Stimulated activated CD8-positive, alpha-beta memory T cell treated with anti-CD3 and anti-CD28 coated beads, Interleukin-4, amount 100 ng/mL, for 4 hours (primary cell): ENCODE measurements around the gene ABCA8.

Experiments used
- DNase-seq, 2 donors: peaks; one replicate each; pipeline ENCODE4 v3.0.0-alpha.2; 2020; ENCODE audit warnings: low read depth in 2 of 2, low spot score in 1 of 2

ABCA8 gene

GRCh38 chr17:68943123-68943811 lies 11.9 kb downstream of the ABCA8 start:
- no peak for DNase-seq

- no peak for DNase-seq
These were observed 12.8 kb downstream of the ABCA8 start for GRCh38 chr17:68942389-68942788.

DNA sequence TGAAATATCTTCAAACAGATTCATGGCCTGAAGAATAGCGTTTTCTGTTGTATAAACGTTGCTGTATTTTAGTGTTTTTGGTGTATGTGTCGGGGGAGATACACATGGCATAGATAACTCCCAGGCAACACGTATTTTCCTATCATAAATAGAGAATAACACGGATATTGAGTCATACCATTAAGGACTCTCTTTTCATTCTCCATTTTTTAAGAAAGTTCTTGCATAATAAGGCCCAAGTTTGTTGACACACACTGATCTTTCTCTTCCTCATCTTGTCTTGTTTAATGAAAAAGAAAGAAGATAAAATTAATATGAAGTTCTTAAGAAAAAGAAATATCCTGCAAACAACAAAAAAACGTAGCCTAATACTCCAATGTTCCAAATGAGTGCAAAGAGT lies 13.4 kb downstream of the ABCA8 start:
- no peak for DNase-seq

DNA sequence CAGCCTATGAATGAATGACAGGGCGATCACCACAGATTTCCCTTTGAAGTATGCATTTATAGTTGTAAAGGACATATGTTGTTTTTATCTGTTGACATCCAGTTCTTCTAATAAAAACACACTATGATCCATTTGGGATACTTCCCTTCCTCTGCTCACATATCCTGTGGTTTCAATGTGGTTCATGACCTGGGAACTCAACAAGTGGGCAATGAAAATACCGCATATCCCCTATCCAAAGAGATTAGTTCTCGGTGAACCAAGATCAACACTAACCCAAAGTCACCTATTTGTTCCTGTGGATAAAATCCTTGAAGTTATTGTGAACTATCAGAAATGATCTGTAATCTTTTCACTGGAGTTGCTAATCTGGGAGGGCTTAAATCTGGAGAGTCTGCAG lies 16.0 kb downstream of the ABCA8 start:
- no peak for DNase-seq

GRCh38 chr17:68937890-68938514 lies 17.2 kb downstream of the ABCA8 start:
- DNase-seq = no peak

DNA sequence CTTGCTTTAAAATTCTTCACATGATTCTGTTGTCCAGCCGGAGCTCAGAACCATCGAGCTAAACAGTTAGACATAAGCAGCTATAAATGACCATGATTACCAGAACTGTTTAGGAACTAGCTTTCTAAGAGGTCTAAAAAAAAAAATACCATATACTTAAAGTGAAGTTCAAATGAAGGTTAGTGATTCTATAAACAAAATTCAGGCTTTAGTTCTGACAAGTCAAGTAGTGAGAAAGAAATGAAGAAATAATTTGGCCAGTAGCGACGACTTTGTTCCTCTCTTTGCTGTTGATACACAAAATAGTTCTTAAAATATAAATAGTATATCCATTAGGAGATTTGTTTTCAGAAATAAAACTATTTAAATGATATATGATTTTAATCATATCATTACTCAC lies 27.7 kb downstream of the ABCA8 start:
- no peak for DNase-seq

DNA sequence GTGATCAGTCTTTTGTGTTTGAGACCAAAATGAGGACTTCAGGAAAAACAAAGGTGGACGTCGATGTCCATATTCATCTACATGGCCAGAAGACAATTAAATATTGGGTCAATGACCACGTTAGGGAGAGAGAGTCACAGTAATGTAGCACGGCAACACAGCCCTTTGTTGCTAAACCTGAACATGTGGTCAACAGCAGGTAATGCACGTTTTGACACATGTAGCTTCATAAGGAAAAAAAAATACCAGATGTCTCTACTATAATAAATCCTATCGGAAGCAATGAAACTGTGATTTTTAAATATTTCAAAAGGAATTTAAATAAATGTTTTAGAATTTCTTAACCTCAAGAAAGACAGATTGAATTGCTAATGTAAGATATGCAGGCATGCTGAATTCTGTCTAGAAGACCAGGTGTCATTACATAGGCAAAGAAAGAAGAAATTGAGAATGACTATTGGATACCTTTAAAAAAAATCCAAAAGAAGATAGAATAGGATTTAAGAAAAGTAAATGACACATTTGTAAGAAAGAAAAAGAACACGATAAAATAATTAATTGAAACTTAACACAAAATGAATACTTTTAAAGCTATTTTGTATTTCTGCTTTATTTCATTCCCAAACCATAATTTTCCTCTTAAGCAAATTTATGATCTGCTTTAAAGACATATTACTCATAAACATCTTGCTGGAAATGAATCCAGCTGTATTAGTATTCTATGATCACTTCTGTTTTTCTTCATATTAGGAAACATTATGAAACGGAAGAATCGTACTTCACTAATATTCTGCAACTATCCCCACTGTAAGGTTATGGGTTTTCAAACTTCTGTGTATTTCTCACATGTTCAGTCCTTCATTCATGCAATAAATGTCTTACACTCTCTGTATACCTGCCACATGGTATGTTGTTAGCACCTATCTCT lies 30.1 kb downstream of the ABCA8 start:
- no peak for DNase-seq

- no peak for DNase-seq
These were observed 44.3 kb downstream of the ABCA8 start for GRCh38 chr17:68910789-68911431.

DNA sequence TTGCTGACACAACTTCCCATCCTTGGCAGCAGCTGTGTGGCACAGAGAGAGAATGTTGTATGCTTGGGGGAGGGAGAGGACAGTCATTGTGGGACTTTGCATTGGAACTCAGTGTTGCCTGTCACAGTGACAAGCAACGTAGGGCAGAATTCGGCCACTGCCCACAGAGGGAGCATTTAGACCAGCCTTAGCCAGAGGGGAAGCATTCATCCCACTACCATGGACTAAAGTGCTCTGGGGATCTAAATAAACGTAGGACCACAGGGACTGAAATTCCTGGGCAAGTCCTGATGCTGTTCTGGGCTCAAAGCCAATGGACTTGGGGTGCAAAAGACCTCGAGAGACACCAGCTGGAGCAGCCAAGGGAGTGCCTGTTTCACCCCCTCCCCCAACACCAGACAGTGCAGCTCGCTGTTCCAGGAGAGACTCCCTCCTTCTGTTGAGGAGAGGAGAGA lies 44.9 kb downstream of the ABCA8 start:
- DNase-seq = no peak

- no peak for DNase-seq
These were observed 46.1 kb downstream of the ABCA8 start for GRCh38 chr17:68909066-68909465.

DNA sequence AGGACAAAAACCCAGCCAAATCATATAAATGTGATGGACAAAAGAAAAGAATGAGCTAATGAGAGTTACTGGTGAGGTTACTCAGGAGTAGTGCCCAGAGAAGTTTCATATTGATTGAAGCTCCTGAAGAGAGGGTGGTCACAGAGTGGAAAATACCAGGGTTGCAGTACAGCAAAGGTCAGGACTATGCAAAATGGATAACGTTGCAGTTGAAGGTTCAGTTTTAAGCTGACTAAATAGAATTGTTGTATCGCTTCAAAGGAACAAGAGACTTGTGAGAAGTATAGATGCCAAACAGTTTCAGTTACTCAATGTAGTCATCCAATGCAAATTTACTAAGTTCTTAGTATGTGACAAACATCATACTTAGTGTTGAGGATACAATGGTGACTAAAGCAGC lies 47.1 kb downstream of the ABCA8 start:
- DNase-seq = no peak

- no peak for DNase-seq
These were observed 48.6 kb downstream of the ABCA8 start for GRCh38 chr17:68906638-68907037.

DNA sequence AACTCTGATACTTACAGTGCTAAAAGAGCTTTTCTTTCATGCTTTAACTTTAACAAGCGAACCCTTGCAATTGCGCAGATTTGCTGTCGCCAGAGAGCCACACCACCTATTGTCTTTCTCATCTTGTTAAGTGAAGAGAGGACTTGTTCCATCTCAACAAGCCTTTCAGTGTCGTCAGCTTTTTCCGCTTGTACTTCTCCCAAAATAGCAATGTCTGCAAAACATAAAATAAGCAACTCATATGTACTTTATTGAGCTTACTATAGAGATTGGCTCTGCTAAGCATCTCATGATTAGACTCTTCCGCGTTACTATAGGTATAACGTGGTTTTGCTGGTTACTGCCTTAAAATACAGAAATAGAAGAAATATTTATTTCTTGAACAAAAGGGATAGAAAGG lies 51.9 kb downstream of the ABCA8 start:
- no peak for DNase-seq

- no peak for DNase-seq
These were observed 57.6 kb downstream of the ABCA8 start for GRCh38 chr17:68897557-68897956.

DNA sequence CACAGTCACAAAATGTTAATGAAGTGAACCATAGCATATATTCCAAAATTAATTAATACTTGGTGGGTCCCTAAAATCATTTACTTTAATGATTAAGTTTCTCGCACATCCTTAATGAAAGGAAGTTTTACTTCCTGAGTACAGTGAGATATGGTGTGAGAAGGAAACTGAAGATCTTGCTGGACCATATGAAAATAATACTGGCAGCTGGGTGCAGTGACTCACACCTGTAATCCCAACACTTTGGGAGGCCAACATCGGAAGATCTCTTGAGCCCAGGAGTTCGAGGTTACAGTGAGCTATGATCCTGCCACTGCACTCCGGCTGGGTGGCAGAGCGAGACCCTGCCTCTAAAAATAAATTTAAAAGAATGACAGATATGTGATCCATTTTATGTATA lies 62.5 kb downstream of the ABCA8 start:
- DNase-seq = no peak

DNA sequence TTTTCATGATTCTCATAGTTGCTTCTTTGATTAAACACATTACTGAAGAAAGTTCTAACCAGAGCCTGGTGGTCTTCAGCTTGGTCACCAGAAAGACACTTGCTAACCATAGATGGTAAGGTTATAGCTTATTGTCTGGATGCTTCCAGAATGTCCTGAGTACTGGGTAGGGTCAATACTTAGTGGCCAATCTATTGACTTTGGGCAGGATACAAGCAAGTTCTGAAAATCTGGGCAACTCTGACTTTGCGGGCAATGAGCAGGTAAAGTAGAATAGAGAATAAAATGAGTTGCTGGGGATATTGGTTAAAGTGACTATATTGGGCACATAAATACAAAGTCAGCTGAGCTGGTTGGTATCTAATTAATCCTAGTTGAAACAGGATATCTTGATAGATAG lies 63.0 kb downstream of the ABCA8 start:
- no peak for DNase-seq

DNA sequence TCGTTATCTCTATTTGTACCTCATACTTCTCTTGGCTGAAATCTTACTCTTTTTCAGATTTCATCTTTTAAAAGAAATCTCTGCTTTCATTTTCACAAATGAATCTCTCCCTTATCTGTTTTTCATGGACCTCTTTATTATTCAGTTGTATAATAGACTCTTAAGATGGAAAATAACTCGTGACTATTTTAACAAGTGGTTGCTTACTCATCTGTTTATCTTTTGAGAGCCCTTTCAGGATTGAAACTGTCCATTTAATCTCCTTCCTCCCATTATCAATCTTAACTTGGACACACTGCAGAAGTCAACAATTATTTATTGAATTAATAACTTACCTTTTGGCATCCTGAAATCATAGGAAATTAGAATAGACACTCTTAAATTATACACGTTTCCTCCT lies 68.8 kb downstream of the ABCA8 start:
- DNase-seq = no peak

- no peak for DNase-seq
These were observed 70.3 kb downstream of the ABCA8 start for GRCh38 chr17:68884888-68885287.

DNA sequence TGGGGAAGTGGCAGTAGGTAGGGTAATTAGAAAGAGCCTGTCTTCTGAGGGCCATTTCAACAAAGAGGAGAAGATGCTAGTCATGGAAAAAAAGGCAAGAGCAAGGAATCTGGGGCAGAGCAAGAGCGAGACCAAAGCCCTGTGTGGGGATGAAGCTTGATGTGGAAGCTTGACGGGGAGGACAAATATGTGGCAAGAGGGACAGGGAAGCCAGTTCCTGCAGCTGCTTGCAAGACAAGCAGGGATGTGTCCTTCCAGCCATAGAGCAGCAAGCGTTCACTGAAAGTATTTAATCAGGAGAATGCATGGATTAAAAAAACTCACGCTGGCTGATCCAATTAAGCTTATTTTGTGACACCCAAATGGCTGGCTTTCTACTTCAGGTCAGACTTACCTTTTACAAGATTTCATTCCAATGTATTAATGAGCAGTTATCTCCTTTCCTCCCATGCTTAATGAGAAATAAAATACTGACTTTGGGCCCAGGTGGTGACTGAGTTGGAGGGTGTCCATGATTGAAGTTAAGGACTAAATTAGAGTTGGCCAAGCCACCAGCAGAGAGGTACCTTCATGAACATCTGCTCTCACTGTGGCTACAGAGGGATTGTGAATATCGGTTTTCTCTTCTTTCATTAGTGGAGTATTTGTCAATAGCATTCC lies 76.8 kb downstream of the ABCA8 start:
- DNase-seq = no peak

DNA sequence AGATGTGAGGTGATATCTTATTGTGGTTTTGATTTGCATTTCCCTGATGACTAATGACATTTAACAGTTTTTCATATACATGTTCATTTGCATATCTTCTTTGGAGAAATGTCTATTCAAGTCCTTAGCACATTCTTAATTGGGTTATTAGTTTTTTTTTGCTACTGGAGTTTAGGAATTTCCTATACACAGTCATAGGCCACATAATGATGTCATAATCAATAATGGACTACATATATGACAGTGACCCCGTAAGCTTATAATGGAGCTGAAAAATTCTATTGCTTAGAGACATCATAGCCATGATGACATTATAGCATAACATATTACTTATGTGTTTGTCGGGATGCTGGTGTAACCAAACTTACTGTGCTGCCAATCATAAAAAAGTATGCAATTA lies 83.7 kb downstream of the ABCA8 start:
- DNase-seq = no peak

DNA sequence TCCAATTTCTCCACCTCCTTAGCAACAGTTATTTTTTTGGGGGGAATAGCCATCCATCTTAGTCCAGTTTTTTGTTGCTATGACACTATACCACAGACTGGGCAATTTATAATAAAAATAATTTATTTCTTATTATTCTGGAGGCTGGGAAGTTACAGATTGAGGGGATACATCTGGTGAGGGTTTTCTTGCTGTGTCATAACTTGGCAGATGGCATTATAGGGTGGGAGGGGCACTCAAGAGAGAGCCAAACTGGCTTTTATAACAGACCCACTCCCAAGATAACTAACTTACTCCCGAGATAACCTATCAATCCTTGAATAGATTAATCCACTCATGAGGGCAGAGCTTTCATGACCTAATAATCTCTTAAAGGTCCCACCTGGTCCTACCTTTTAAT lies 84.2 kb downstream of the ABCA8 start:
- DNase-seq = no peak
